ENCODE measurements around the gene LAMA3. TPM values are rescaled to one million over a fixed set of nuclear protein-coding genes. Genes with fewer than 3 reads are reported as not detected.
A peak's percentile ranks its signal among the peaks of the same experiment; 100 is the strongest.

The LAMA3 gene
- 1 to 10 TPM; 3.6 to 5.4 (median 4.5) TPM for total RNA-seq
- polyA plus RNA-seq, result 1.7 TPM
- long read RNA-seq, donor 1, partial matches to known transcripts, result 3 of 3 reads
- long read RNA-seq, donor 1, other reads (novel, unspliced or antisense), result 0 of 3 reads
- long read RNA-seq, donor 2, partial matches to known transcripts, result 1 of 1 reads
- long read RNA-seq, donor 2, other reads (novel, unspliced or antisense), result 0 of 1 reads
- long read RNA-seq, donor 3, partial matches to known transcripts, result 7 of 7 reads
- long read RNA-seq, donor 3, other reads (novel, unspliced or antisense), result 0 of 7 reads
- long read RNA-seq, donor 4, partial matches to known transcripts, result 2 of 2 reads
- long read RNA-seq, donor 4, other reads (novel, unspliced or antisense), result 0 of 2 reads

GRCh38 chr18:23689031-23689615 lies at the start of gene LAMA3:
Gene LAMA3, plus strand, starts transcription at chr18:23689453. Its CDS starts 231 bp downstream, at chr18:23689684.
- Histone ChIP-seq H3K4me1 (ENCODE audit: control insufficient read depth, insufficient read depth, low read length) (no peaks in the 10 kb centered on the region), H3K27ac (ENCODE audit: low read length) (no peak within 1 kb of the TSS), H3K9me3 (ENCODE audit: control insufficient read depth, low read length) (no peaks in the 10 kb centered on the region), H3K4me3 (ENCODE audit: low read length) (peak within 1 kb of the TSS; percentile 56), H3K27me3 (ENCODE audit: control insufficient read depth, insufficient read depth) (no peaks in the 10 kb centered on the region)
- peak; percentile 57 to 87 (median 83) for DNase-seq
- peak; percentile 93 for ATAC-seq
- intact Hi-C loops (cut with DNase I), result no loop called here
- WGBS, result 1% methylated on average over 45 of the region's 45 CpGs

GRCh38 chr18:23640052-23640451 lies 49.2 kb upstream of the LAMA3 start:
- H3K9me3 ChIP-seq (ENCODE audit: control insufficient read depth, low read length), result no peaks in the 10 kb centered on the region
- WGBS, result 75% methylated on average over 2 of the region's 2 CpGs

GRCh38 chr18:23641143-23641720 lies 48.0 kb upstream of the LAMA3 start:
- intact Hi-C loops (cut with DNase I), result no loop called here
- no peak for DNase-seq
- H3K4me3 ChIP-seq (ENCODE audit: low read length), result no peak overlapping the region
- no peaks in the 10 kb centered on the region for H3K9me3 ChIP-seq (ENCODE audit: control insufficient read depth, low read length)
- ATAC-seq, result no peak
- no peaks in the 10 kb centered on the region for H3K27me3 ChIP-seq (ENCODE audit: control insufficient read depth, insufficient read depth)
- 86% methylated on average over 11 of the region's 11 CpGs for WGBS
- no peaks in the 10 kb centered on the region for H3K4me1 ChIP-seq (ENCODE audit: control insufficient read depth, insufficient read depth, low read length)
- H3K27ac ChIP-seq (ENCODE audit: low read length), result no peak overlapping the region

More at GRCh38 chr18:23640052-23640451, 49.2 kb upstream of the LAMA3 start:
- no peaks in the 10 kb centered on the region for H3K27me3 ChIP-seq (ENCODE audit: control insufficient read depth, insufficient read depth)
- H3K27ac ChIP-seq (ENCODE audit: low read length), result no peak overlapping the region
- H3K4me3 ChIP-seq (ENCODE audit: low read length), result no peak overlapping the region
- DNase-seq (no peak), ATAC-seq (no peak)
- no peaks in the 10 kb centered on the region for H3K4me1 ChIP-seq (ENCODE audit: control insufficient read depth, insufficient read depth, low read length)
- intact Hi-C loops (cut with DNase I), result no loop called here

- WGBS, result 96% methylated on average over 11 of the region's 11 CpGs
Measured at GRCh38 chr18:23641937-23642666, 47.2 kb upstream of the LAMA3 start.

GRCh38 chr18:23643815-23644490 lies 45.3 kb upstream of the LAMA3 start:
- no peak overlapping the region for H3K27ac ChIP-seq (ENCODE audit: low read length)
- no peaks in the 10 kb centered on the region for H3K27me3 ChIP-seq (ENCODE audit: control insufficient read depth, insufficient read depth)
- ATAC-seq, result no peak
- intact Hi-C loops (cut with DNase I), result no loop called here
- 80% methylated on average over 2 of the region's 2 CpGs for WGBS
- no peak for DNase-seq
- peaks cover 2% of the 10 kb centered on the region for H3K4me1 ChIP-seq (ENCODE audit: control insufficient read depth, insufficient read depth, low read length)
- no peaks in the 10 kb centered on the region for H3K9me3 ChIP-seq (ENCODE audit: control insufficient read depth, low read length)
- H3K4me3 ChIP-seq (ENCODE audit: low read length), result no peak overlapping the region

More at GRCh38 chr18:23641937-23642666, 47.2 kb upstream of the LAMA3 start:
- DNase-seq, result no peak
- Histone ChIP-seq H3K4me1 (ENCODE audit: control insufficient read depth, insufficient read depth, low read length) (no peaks in the 10 kb centered on the region), H3K9me3 (ENCODE audit: control insufficient read depth, low read length) (no peaks in the 10 kb centered on the region), H3K27me3 (ENCODE audit: control insufficient read depth, insufficient read depth) (no peaks in the 10 kb centered on the region), H3K4me3 (ENCODE audit: low read length) (no peak overlapping the region), H3K27ac (ENCODE audit: low read length) (no peak overlapping the region)
- no peak for ATAC-seq
- intact Hi-C loops (cut with DNase I), result no loop called here

GRCh38 chr18:23645568-23646175 lies 43.6 kb upstream of the LAMA3 start:
- no peak overlapping the region for H3K4me3 ChIP-seq (ENCODE audit: low read length)
- WGBS, result 95% methylated on average over 4 of the region's 4 CpGs
- H3K27ac ChIP-seq (ENCODE audit: low read length), result no peak overlapping the region
- intact Hi-C loops (cut with DNase I), result no loop called here
- no peak for ATAC-seq
- DNase-seq, result no peak
- H3K9me3 ChIP-seq (ENCODE audit: control insufficient read depth, low read length), result no peaks in the 10 kb centered on the region
- no peaks in the 10 kb centered on the region for H3K27me3 ChIP-seq (ENCODE audit: control insufficient read depth, insufficient read depth)
- H3K4me1 ChIP-seq (ENCODE audit: control insufficient read depth, insufficient read depth, low read length), result peaks cover 2% of the 10 kb centered on the region

GRCh38 chr18:23646282-23646681 lies 43.0 kb upstream of the LAMA3 start:
- Histone ChIP-seq H3K27ac (ENCODE audit: low read length) (no peak overlapping the region), H3K4me1 (ENCODE audit: control insufficient read depth, insufficient read depth, low read length) (peaks cover 2% of the 10 kb centered on the region), H3K27me3 (ENCODE audit: control insufficient read depth, insufficient read depth) (no peaks in the 10 kb centered on the region), H3K9me3 (ENCODE audit: control insufficient read depth, low read length) (no peaks in the 10 kb centered on the region), H3K4me3 (ENCODE audit: low read length) (no peak overlapping the region)
- 91% methylated on average over 2 of the region's 2 CpGs for WGBS
- ATAC-seq (no peak), DNase-seq (no peak)
- intact Hi-C loops (cut with DNase I), result no loop called here

GRCh38 chr18:23648456-23648855 lies 40.8 kb upstream of the LAMA3 start:
- H3K4me3 ChIP-seq (ENCODE audit: low read length), result no peak overlapping the region
- DNase-seq (no peak), ATAC-seq (no peak)
- H3K9me3 ChIP-seq (ENCODE audit: control insufficient read depth, low read length), result no peaks in the 10 kb centered on the region
- peaks cover 2% of the 10 kb centered on the region for H3K4me1 ChIP-seq (ENCODE audit: control insufficient read depth, insufficient read depth, low read length)
- no peak overlapping the region for H3K27ac ChIP-seq (ENCODE audit: low read length)
- 66% methylated on average over 3 of the region's 3 CpGs for WGBS
- no peaks in the 10 kb centered on the region for H3K27me3 ChIP-seq (ENCODE audit: control insufficient read depth, insufficient read depth)
- intact Hi-C loops (cut with DNase I), result no loop called here

- Histone ChIP-seq H3K27ac (ENCODE audit: low read length) (no peak overlapping the region), H3K4me3 (ENCODE audit: low read length) (no peak overlapping the region)
- WGBS, result 58% methylated on average over 8 of the region's 8 CpGs
Measured at GRCh38 chr18:23648940-23649607, 40.2 kb upstream of the LAMA3 start.

More at GRCh38 chr18:23648940-23649607, 40.2 kb upstream of the LAMA3 start:
- no peak for DNase-seq
- Histone ChIP-seq H3K27me3 (ENCODE audit: control insufficient read depth, insufficient read depth) (no peaks in the 10 kb centered on the region), H3K9me3 (ENCODE audit: control insufficient read depth, low read length) (no peaks in the 10 kb centered on the region), H3K4me1 (ENCODE audit: control insufficient read depth, insufficient read depth, low read length) (peaks cover 2% of the 10 kb centered on the region)
- intact Hi-C loops (cut with DNase I), result no loop called here
- ATAC-seq, result no peak

All from right cardiac atrium (tissue), 5 donors.